NOMO-1 (cell line): ENCODE results near the gene PRSS36.
A peak's percentile ranks its signal among the peaks of the same experiment; 100 is the strongest.
"Not testable (repeated sequence)": the region's sequence is repeated elsewhere in the genome, so short reads cannot be mapped to it uniquely, and the experiment has no call there.

ENCODE experiments used
- DNase-seq, 2 experiments: peaks; one replicate each; lab custom pipeline; 2025; ENCODE audit not compliant: unreplicated experiment in 2 of 2; lab: John Stamatoyannopoulos, UW

Gene PRSS36

GRCh38 chr16:31106509-31107464, 43.1 kb downstream of the PRSS36 start:
- DNase-seq: no peak

- peak; percentile 70 to 75 for DNase-seq
Observed at GRCh38 chr16:31105677-31106213, 44.1 kb downstream of the PRSS36 start.

GRCh38 chr16:31100876-31101641, 48.8 kb downstream of the PRSS36 start:
- DNase-seq: not testable (repeated sequence)

- DNase-seq: no peak
Observed at GRCh38 chr16:31099860-31100638, 49.8 kb downstream of the PRSS36 start.

GRCh38 chr16:31094424-31095120, 55.3 kb downstream of the PRSS36 start, which contains the start of gene VKORC1:
TSS of gene VKORC1 (minus strand) at chr16:31094797. CDS start at chr16:31094729, 68 bp downstream.
- DNase-seq: peak; percentile 99

GRCh38 chr16:31094088-31094423, 55.8 kb downstream of the PRSS36 start:
- DNase-seq: no peak

GRCh38 chr16:31093132-31093703, 56.6 kb downstream of the PRSS36 start:
- DNase-seq: no peak

GRCh38 chr16:31092330-31092729, 57.5 kb downstream of the PRSS36 start:
- DNase-seq: no peak

- no peak for DNase-seq
Observed at GRCh38 chr16:31090540-31090939, 59.3 kb downstream of the PRSS36 start.

- DNase-seq: no peak
Observed at GRCh38 chr16:31089199-31089598, 60.7 kb downstream of the PRSS36 start.
